Astrocyte of the spinal cord (primary cell): ENCODE data around the gene POLE3.

Experiments
- DNase-seq: peaks from one replicate; pipeline ENCODE4 v3.0.0; 2011; ENCODE audit warnings: low read depth, low spot score
- H3K4me3 ChIP-seq: 2 replicates; pipeline ENCODE4 v1.5.1; 2011; ENCODE audit warnings: low read depth, mild to moderate bottlenecking, low read length, moderate library complexity
- CTCF ChIP-seq: IDR thresholded peaks from 2 replicates; pipeline ENCODE4 v1.5.1; 2012; ENCODE audit warnings: low read depth, mild to moderate bottlenecking, low read length, inconsistent platforms
- in situ Hi-C: cut with HindIII; loops from 2 replicates; pipeline ENCODE4 v1.10.0; 2017; ENCODE audit warnings: low sequenced_read_pairs

Gene POLE3

DNA sequence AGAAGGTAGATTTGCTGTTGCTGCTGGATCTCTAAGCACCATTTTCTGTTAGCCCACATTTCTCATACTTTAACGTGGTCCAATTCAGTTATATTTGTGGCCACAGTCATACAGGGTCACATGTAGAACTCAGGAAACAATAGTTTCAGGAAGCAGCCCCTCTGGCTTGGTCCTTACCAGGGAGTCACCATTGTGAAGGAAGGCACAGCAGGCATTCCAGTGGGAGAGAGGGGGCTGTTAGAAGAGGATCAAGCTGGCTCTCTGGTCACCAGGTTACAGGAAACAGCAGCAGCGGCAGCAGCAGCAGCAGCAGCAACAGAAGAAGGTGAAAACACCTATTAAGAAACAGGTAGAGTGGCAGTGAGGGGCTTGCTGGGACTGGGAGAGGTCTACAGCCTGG is 14.6 kb upstream of the POLE3 start:
- H3K4me3 ChIP-seq: no peak overlapping the region
- no peak for TF ChIP-seq CTCF
- no peak for DNase-seq
- in situ Hi-C loops: no loop called here

DNA sequence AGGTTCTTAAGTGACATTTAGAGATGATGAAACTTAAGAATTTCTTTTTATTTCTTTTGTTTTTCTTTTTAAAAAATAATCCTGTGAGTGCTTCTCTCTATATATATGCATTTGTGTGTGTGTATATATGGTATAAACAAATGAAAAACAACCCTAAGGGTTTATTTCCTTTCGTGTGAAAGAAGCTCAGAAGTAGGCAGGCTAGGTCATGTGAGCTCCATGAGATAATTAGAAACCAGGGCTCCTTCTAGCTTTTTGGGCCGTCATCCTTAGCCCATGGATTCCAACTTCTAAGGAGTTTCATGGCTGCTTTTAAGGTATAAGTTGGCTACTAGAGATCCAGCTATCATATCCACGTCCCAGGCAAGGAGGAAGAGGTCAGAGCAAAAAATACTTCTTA is 11.3 kb upstream of the POLE3 start:
- no peak overlapping the region for H3K4me3 ChIP-seq
- no peak for TF ChIP-seq CTCF
- DNase-seq: no peak
- in situ Hi-C loops: loop anchor here (25.0 kb wide), 1 partner anchor 241 kb away; no protein-coding TSS in a partner anchor

GRCh38 chr9:113417370-113417769 is 6.9 kb upstream of the POLE3 start:
- no peak overlapping the region for H3K4me3 ChIP-seq
- DNase-seq: no peak
- TF ChIP-seq CTCF: no peak
- in situ Hi-C loops: loop anchor here (25.0 kb wide), 1 partner anchor 245 kb away; no protein-coding TSS in a partner anchor

GRCh38 chr9:113416149-113416721 is 5.8 kb upstream of the POLE3 start:
- in situ Hi-C loops: loop anchor here (25.0 kb wide), 1 partner anchor 246 kb away; no protein-coding TSS in a partner anchor
- DNase-seq: no peak
- TF ChIP-seq CTCF: no peak
- no peak overlapping the region for H3K4me3 ChIP-seq

GRCh38 chr9:113409883-113410206 is 630 bp downstream of the POLE3 start:
- H3K4me3 ChIP-seq: peak overlapping the region; percentile 98
- no peak for DNase-seq
- TF ChIP-seq CTCF: no peak
- in situ Hi-C loops: loop anchor here (25.0 kb wide), 1 partner anchor 252 kb away; no protein-coding TSS in a partner anchor

DNA sequence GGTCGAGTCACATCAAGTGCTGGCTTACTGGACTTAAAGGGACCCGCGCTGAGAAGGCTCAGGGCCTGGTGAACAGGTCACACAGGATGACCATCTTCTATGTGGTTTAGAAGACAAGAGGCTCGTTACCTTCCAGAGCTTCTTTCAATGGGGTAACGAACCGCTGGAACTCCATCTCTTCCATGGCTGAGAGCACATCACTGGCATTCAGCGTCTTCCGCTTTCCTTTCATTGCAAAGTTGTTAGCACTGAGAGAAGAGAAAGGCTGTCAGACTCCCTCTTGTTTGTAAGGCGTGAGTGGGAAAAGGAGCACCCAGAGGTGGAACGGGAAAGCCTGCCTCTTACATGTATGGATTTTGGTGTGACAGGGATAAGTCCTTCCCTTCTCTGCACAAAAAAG is 994 bp downstream of the POLE3 start:
- DNase-seq: no peak
- no peak for TF ChIP-seq CTCF
- H3K4me3 ChIP-seq: peak overlapping the region; percentile 98
- in situ Hi-C loops: loop anchor here (25.0 kb wide), 1 partner anchor 253 kb away; no protein-coding TSS in a partner anchor
